IPS DF 6.9 (cell line): ENCODE results near the gene ADGRG4.
"Not testable (repeated sequence)": the region's sequence is repeated elsewhere in the genome, so short reads cannot be mapped to it uniquely, and the experiment has no call there.

Source experiments
- DNase-seq: peaks from one replicate; pipeline ENCODE4 v3.0.0-alpha.2; 2013; ENCODE audit warnings: low read depth, low spot score
- H3K27ac ChIP-seq: one replicate; pipeline ENCODE4 v1.5.1; 2013; ENCODE audit warnings: low read length, control low read depth
- H3K27me3 ChIP-seq: 2 replicates; pipeline ENCODE4 v1.6.1; 2013; ENCODE audit warnings: mild to moderate bottlenecking, low read length; ENCODE audit not compliant: control insufficient read depth, insufficient read depth
- H3K36me3 ChIP-seq: 2 replicates; pipeline ENCODE4 v1.6.1; 2013; ENCODE audit warnings: low read length; ENCODE audit not compliant: control insufficient read depth, insufficient read depth
- H3K4me1 ChIP-seq: 2 replicates; pipeline ENCODE4 v1.6.1; 2013; ENCODE audit warnings: low read length; ENCODE audit not compliant: control insufficient read depth, insufficient read depth
- H3K4me3 ChIP-seq: 2 replicates; pipeline ENCODE4 v1.5.1; 2013; ENCODE audit warnings: mild to moderate bottlenecking, low read length
- H3K9me3 ChIP-seq: 2 replicates; pipeline ENCODE4 v1.6.1; 2013; ENCODE audit warnings: low read length, inconsistent platforms; ENCODE audit not compliant: control insufficient read depth, insufficient read depth
- WGBS: extraction: QIAGEN DNeasy Blood & Tissue Kit; methylation state at CpG from one replicate; pipeline ENCODE4 v1.1.7; 2013; ENCODE audit warnings: mixed read lengths, missing lambda C conversion rate; ENCODE audit not compliant: insufficient read length, insufficient coverage; 5-methylcytosine and 5-hydroxymethylcytosine counted together

The ADGRG4 gene, protein sequence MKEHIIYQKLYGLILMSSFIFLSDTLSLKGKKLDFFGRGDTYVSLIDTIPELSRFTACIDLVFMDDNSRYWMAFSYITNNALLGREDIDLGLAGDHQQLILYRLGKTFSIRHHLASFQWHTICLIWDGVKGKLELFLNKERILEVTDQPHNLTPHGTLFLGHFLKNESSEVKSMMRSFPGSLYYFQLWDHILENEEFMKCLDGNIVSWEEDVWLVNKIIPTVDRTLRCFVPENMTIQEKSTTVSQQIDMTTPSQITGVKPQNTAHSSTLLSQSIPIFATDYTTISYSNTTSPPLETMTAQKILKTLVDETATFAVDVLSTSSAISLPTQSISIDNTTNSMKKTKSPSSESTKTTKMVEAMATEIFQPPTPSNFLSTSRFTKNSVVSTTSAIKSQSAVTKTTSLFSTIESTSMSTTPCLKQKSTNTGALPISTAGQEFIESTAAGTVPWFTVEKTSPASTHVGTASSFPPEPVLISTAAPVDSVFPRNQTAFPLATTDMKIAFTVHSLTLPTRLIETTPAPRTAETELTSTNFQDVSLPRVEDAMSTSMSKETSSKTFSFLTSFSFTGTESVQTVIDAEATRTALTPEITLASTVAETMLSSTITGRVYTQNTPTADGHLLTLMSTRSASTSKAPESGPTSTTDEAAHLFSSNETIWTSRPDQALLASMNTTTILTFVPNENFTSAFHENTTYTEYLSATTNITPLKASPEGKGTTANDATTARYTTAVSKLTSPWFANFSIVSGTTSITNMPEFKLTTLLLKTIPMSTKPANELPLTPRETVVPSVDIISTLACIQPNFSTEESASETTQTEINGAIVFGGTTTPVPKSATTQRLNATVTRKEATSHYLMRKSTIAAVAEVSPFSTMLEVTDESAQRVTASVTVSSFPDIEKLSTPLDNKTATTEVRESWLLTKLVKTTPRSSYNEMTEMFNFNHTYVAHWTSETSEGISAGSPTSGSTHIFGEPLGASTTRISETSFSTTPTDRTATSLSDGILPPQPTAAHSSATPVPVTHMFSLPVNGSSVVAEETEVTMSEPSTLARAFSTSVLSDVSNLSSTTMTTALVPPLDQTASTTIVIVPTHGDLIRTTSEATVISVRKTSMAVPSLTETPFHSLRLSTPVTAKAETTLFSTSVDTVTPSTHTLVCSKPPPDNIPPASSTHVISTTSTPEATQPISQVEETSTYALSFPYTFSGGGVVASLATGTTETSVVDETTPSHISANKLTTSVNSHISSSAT (N-terminal part only)

GRCh38 chrX:136300721-136301120 lies at the start of gene ADGRG4:
TSS of gene ADGRG4 (plus strand) at chrX:136300963. CDS start at chrX:136308778, 7,815 bp downstream.
- not testable (repeated sequence) for H3K36me3 ChIP-seq, H3K4me1 ChIP-seq, H3K27ac ChIP-seq, H3K27me3 ChIP-seq, DNase-seq, H3K9me3 ChIP-seq, H3K4me3 ChIP-seq
- WGBS = no CpG with 5 or more reads among the region's 4 CpGs

DNA sequence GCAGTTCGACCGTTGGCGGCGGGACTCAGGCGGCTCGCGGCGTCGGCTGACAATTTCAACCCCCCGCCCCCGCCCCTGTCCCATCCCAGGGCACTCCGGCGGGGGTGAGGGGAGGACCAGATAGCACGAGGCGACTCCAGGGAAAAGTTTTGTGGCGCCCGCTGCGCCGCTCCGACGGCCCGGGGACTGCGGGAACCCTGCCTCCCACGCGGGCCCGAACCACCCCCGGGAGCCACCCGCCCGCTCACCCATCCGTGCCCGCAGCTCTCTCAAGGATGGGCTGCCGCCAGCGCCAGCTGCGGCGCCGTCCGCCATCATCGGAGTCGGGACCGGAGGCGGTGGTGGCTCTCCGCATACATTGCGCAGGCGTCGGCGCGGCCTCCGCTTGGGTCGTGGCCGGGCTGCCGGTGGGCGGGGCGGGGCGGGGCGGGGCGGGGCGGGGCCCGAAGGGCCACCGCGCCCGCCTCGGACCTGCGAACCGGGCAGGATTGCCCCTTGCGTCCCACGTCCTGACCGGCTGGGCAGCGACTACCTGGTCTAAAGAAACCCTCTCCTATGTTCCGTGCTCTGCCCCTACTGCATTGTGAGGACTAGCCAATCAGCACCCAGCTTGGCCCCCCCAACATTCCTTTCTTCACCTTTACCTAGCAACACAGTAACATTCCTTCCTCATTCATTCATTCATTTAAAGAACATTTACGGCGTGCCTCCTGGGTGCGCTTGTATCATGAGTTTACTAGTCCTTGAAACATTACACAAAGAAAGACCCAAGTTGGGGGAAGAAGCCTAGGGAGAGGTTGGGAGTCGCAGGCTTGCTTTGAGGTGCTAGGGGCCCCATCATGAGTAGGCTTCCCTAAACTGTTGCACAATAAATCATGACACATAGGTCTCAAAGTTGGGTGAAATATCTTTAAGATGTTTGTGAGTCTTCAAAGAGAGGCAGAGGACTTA lies 49.4 kb upstream of the ADGRG4 start, which contains the start of gene MAP7D3:
MAP7D3 (minus strand) TSS at position 360 of the 951 bp plus-strand sequence; CDS start at position 318, 42 bp downstream.
- no peaks in the 10 kb centered on the region for H3K9me3 ChIP-seq
- WGBS = no CpG with 5 or more reads among the region's 73 CpGs
- no peak within 1 kb of the TSS for H3K27ac ChIP-seq
- no peaks in the 10 kb centered on the region for H3K36me3 ChIP-seq
- peak within 1 kb of the TSS; percentile 69; the same call in 1 of the 2 replicates for H3K4me3 ChIP-seq
- no peaks in the 10 kb centered on the region for H3K27me3 ChIP-seq
- DNase-seq = no peak
- H3K4me1 ChIP-seq = peaks cover 2% of the 10 kb centered on the region; the same call in 1 of the 2 replicates

GRCh38 chrX:136255541-136255940 lies 45.2 kb upstream of the ADGRG4 start:
- H3K36me3 ChIP-seq = no peaks in the 10 kb centered on the region
- WGBS = no CpG with 5 or more reads among the region's 5 CpGs
- H3K9me3 ChIP-seq = no peaks in the 10 kb centered on the region
- H3K4me1 ChIP-seq = peaks cover 2% of the 10 kb centered on the region; the same call in 1 of the 2 replicates
- DNase-seq = no peak
- no peaks in the 10 kb centered on the region for H3K27me3 ChIP-seq
- H3K27ac ChIP-seq = no peak overlapping the region
- H3K4me3 ChIP-seq = no peak overlapping the region

DNA sequence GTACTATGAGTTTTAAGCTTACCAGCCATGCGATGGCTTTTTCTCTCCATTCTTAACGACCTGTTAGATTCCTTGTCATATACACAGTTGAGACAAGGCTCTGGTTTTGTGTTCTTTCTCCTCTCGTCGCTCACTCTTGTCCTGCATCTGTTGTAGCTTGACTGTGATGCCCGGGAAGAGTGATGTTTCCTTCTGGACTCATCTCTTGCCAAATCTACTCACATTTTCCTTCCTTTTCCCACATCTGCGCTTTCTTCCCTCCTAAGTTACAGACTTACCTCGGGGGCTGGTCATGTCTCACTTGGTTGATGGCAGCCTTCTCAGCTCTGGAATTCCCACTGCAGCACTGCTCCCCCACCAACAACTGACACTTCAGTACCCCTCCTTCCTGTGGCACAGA lies 44.7 kb upstream of the ADGRG4 start:
- Histone ChIP-seq H3K4me3 (no peak overlapping the region), H3K9me3 (no peaks in the 10 kb centered on the region), H3K4me1 (peaks cover 2% of the 10 kb centered on the region; the same call in 1 of the 2 replicates), H3K36me3 (no peaks in the 10 kb centered on the region), H3K27ac (no peak overlapping the region), H3K27me3 (no peaks in the 10 kb centered on the region)
- no peak for DNase-seq
- WGBS = no CpG with 5 or more reads among the region's 7 CpGs

DNA sequence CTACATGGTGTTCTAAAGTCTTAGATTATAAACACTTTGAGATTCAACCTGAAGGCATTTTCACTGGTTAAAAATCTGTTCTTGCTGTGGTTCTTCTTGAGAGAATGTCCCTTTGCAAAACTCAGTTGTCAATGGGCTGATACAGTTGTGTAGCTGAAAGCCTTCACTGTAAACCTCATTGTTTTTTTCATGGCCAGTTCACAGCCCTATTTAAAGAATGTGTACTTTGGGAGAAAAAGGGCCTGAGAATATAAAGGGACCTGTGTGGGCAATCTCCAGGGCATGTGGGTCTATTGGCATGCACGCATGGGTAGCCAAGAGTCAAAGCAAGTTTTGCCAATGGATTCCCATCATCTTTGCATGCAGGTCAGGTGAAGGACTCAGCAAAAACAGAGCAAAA lies 41.8 kb upstream of the ADGRG4 start:
- Histone ChIP-seq H3K36me3 (no peaks in the 10 kb centered on the region), H3K9me3 (no peaks in the 10 kb centered on the region), H3K4me3 (no peak overlapping the region), H3K27ac (no peak overlapping the region), H3K4me1 (no peaks in the 10 kb centered on the region), H3K27me3 (no peaks in the 10 kb centered on the region)
- WGBS = no CpG with 5 or more reads among the region's 1 CpG
- no peak for DNase-seq

DNA sequence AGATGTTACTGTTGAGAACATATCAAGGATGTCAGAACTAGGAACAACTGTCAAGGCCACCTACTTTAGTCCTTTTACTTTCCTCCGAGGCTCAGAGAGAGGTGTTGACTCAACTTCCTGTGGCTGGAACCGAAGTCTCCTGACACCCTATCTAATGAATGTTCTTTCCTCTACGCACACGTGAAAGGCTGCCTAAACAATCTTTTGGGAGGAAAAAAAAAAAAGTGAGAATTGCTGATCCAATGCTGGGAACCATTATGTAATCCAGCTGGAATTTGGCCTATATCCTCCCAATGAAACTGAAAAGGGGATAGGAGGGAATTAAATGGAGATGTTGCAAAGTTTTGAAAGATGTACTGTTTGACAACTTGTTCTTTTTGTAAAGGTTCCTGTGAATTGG lies 41.2 kb upstream of the ADGRG4 start:
- Histone ChIP-seq H3K4me1 (no peaks in the 10 kb centered on the region), H3K27ac (no peak overlapping the region), H3K36me3 (no peaks in the 10 kb centered on the region), H3K27me3 (no peaks in the 10 kb centered on the region), H3K9me3 (no peaks in the 10 kb centered on the region), H3K4me3 (no peak overlapping the region)
- no CpG with 5 or more reads among the region's 4 CpGs for WGBS
- DNase-seq = no peak

GRCh38 chrX:136260776-136261175 lies 40.0 kb upstream of the ADGRG4 start:
- Histone ChIP-seq H3K36me3 (no peaks in the 10 kb centered on the region), H3K27me3 (no peaks in the 10 kb centered on the region), H3K27ac (no peak overlapping the region), H3K4me3 (no peak overlapping the region), H3K4me1 (no peaks in the 10 kb centered on the region), H3K9me3 (no peaks in the 10 kb centered on the region)
- DNase-seq = no peak

- H3K4me1 ChIP-seq = no peaks in the 10 kb centered on the region
- no peak overlapping the region for H3K4me3 ChIP-seq
- H3K27me3 ChIP-seq = no peaks in the 10 kb centered on the region
- no CpG with 5 or more reads among the region's 7 CpGs for whole genome bisulfite sequencing
- no peak overlapping the region for H3K27ac ChIP-seq
- DNase-seq = no peak
- H3K36me3 ChIP-seq = no peaks in the 10 kb centered on the region
- no peaks in the 10 kb centered on the region for H3K9me3 ChIP-seq
Measured at GRCh38 chrX:136261321-136261720, 39.4 kb upstream of the ADGRG4 start.

DNA sequence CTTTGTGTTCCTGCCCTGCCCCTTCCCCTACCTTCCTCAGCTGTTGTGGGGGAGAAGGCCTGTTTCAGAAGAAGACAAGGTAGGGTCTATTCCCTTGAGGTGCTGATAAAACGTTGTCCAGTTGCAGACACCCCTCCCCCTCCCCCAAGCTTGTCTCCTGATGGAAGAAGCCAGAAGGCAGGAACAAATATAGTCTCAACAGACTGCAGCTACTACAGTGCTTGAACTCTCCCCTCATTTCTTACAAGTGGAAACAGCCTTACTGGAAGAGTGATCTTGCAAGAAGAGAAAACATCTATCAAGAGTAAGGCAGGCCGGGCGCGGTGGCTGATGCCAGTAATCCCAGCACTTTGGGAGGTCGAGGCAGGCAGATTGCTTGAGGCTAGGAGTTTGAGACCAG lies 38.5 kb upstream of the ADGRG4 start:
- Histone ChIP-seq H3K4me3 (no peak overlapping the region), H3K9me3 (no peaks in the 10 kb centered on the region), H3K27ac (no peak overlapping the region), H3K4me1 (no peaks in the 10 kb centered on the region), H3K36me3 (no peaks in the 10 kb centered on the region), H3K27me3 (no peaks in the 10 kb centered on the region)
- no peak for DNase-seq
- WGBS = no CpG with 5 or more reads among the region's 5 CpGs
